Natural killer cell (primary cell): ENCODE data around the gene ZG16. TPM values are rescaled to one million over a fixed set of nuclear protein-coding genes. Genes with fewer than 3 reads are reported as not detected.

Source experiments
- ATAC-seq, 3 donors: fragments of 150-1000 bp in 2 of 3; fragments of 200-7000 bp in 1 of 3; cut with Tn5 transposase; 1 replicate in 1 of 3; 2 replicates in 2 of 3; pipeline ENCODE4 v1.10.0; 2021; ENCODE audit warnings: mild to moderate bottlenecking in 2 of 3, moderate library complexity in 2 of 3
- DNase-seq, 2 donors: peaks; one replicate each; pipeline versions ENCODE4 v3.0.0 to v3.0.0-alpha.2; 2013 to 2021; ENCODE audit warnings: mixed read lengths in 1 of 2
- H3K27ac ChIP-seq: one replicate; pipeline ENCODE4 v1.5.1; 2013; ENCODE audit warnings: mild to moderate bottlenecking, low read length
- H3K27me3 ChIP-seq: one replicate; pipeline ENCODE4 v1.6.1; 2013; ENCODE audit warnings: low read length; ENCODE audit not compliant: control insufficient read depth, insufficient read depth
- H3K36me3 ChIP-seq: one replicate; pipeline ENCODE4 v1.6.1; 2013; ENCODE audit warnings: low read length; ENCODE audit not compliant: control insufficient read depth, insufficient read depth
- H3K4me1 ChIP-seq: one replicate; pipeline ENCODE4 v1.6.1; 2013; ENCODE audit warnings: low read length; ENCODE audit not compliant: control insufficient read depth, insufficient read depth
- H3K4me3 ChIP-seq: one replicate; pipeline ENCODE4 v1.5.1; 2013; ENCODE audit warnings: low read length
- H3K9me3 ChIP-seq: one replicate; pipeline ENCODE4 v1.6.1; 2013; ENCODE audit warnings: low read length; ENCODE audit not compliant: control insufficient read depth, insufficient read depth
- H3K27ac Mint-ChIP-seq, 2 donors: one replicate each; pipeline ENCODE4 v1.8.0; 2022; ENCODE audit warnings: mild to moderate bottlenecking in 2 of 2, mixed read lengths in 2 of 2, moderate library complexity in 1 of 2
- H3K27me3 Mint-ChIP-seq, 2 donors: one replicate each; pipeline ENCODE4 v1.8.0; 2022; ENCODE audit warnings: low read depth in 2 of 2, mixed read lengths in 2 of 2
- H3K36me3 Mint-ChIP-seq: one replicate; pipeline ENCODE4 v1.8.0; 2022; ENCODE audit warnings: mixed read lengths
- H3K4me1 Mint-ChIP-seq, 2 donors: one replicate each; pipeline ENCODE4 v1.8.0; 2022; ENCODE audit warnings: mixed read lengths in 2 of 2
- H3K4me3 Mint-ChIP-seq: one replicate; pipeline ENCODE4 v1.8.0; 2022; ENCODE audit warnings: mild to moderate bottlenecking, moderate library complexity, mixed read lengths
- H3K9me3 Mint-ChIP-seq, 2 donors: one replicate each; pipeline ENCODE4 v1.8.0; 2022; ENCODE audit warnings: mixed read lengths in 2 of 2
- WGBS: methylation state at CpG from one replicate; pipeline ENCODE4 v1.1.7; 2013; ENCODE audit warnings: missing lambda C conversion rate; ENCODE audit not compliant: insufficient coverage; 5-methylcytosine and 5-hydroxymethylcytosine counted together
- intact Hi-C: fragments of 100-400 bp; cut with micrococcal nuclease; formaldehyde crosslinking; loops from one replicate; pipeline ENCODE4 v1.14.2; 2022
- total RNA-seq, 4 donors: library from RNA; stranded (reverse); fragments of 120-200 nt in 1 of 4; gene quantifications; one replicate each; pipeline versions ENCODE4 v1.2.3 to v1.2.4, GENCODE V29; 2013 to 2022
- TF ChIP-seq, protein P1 (sequence below): fragments of 200-600 bp; IDR thresholded peaks from one replicate; pipeline ENCODE4 v1.8.0; 2022; ENCODE audit warnings: antibody characterized with exemption

ZG16 gene
- total RNA-seq, 3 donors from 2014 or later (not counting 1 experiment from before 2014, with no cell fraction given) = not detected

- no peaks in the 10 kb centered on the region for H3K9me3 ChIP-seq
- DNase-seq = no peak
- no peak overlapping the region for H3K4me3 Mint-ChIP-seq
- no peaks in the 10 kb centered on the region for H3K36me3 Mint-ChIP-seq
- intact Hi-C loops = no loop called here
- H3K27me3 Mint-ChIP-seq = no peaks in the 10 kb centered on the region
- no peaks in the 10 kb centered on the region for H3K36me3 ChIP-seq
- no peak overlapping the region for H3K27ac ChIP-seq
- no peaks in the 10 kb centered on the region for H3K27me3 ChIP-seq
- TF ChIP-seq, protein P1, sequence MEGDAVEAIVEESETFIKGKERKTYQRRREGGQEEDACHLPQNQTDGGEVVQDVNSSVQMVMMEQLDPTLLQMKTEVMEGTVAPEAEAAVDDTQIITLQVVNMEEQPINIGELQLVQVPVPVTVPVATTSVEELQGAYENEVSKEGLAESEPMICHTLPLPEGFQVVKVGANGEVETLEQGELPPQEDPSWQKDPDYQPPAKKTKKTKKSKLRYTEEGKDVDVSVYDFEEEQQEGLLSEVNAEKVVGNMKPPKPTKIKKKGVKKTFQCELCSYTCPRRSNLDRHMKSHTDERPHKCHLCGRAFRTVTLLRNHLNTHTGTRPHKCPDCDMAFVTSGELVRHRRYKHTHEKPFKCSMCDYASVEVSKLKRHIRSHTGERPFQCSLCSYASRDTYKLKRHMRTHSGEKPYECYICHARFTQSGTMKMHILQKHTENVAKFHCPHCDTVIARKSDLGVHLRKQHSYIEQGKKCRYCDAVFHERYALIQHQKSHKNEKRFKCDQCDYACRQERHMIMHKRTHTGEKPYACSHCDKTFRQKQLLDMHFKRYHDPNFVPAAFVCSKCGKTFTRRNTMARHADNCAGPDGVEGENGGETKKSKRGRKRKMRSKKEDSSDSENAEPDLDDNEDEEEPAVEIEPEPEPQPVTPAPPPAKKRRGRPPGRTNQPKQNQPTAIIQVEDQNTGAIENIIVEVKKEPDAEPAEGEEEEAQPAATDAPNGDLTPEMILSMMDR = no peak
- WGBS = 100% methylated on average over 1 of the region's 1 CpG
- H3K4me1 ChIP-seq = peaks cover 68% of the 10 kb centered on the region
- peak overlapping the region in 1 of 2 donors; percentile 80 for H3K27ac Mint-ChIP-seq
- peaks cover 0 to 2% of the 10 kb centered on the region in 2 donors for H3K9me3 Mint-ChIP-seq
- H3K4me1 Mint-ChIP-seq = peaks cover 69 to 74% of the 10 kb centered on the region in 2 donors
- ATAC-seq = no peak
- H3K4me3 ChIP-seq = no peak overlapping the region
These were observed 43.3 kb upstream of the ZG16 start for GRCh38 chr16:29734786-29735185.

DNA sequence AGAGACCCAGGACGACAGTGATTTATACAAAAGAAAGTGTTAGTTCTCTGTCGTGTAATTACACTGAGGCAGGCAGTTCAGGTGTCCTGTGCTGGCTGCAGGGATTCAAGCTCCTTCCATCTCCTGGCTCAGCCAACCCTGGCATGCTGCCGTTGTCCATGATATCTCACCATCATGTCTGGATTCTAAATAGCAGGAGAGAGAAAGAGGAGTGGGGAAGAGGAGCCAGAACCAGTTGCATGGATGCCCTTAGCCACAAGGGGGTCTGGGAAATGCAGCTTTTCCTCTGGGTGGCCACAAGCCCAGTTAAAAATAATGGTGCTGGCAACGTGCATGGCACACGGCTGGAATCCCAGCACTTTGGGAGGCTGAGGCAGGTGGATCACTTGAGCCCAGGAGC lies 41.9 kb upstream of the ZG16 start:
- Histone ChIP-seq H3K9me3 (no peaks in the 10 kb centered on the region), H3K36me3 (peaks cover 3% of the 10 kb centered on the region), H3K27me3 (no peaks in the 10 kb centered on the region), H3K27ac (no peak overlapping the region), H3K4me3 (no peak overlapping the region), H3K4me1 (peaks cover 71% of the 10 kb centered on the region)
- Mint-ChIP-seq H3K27me3 (no peaks in the 10 kb centered on the region), H3K9me3 (peaks cover 0 to 2% of the 10 kb centered on the region in 2 donors), H3K4me3 (no peak overlapping the region), H3K27ac (peak overlapping the region; percentile 99), H3K36me3 (no peaks in the 10 kb centered on the region), H3K4me1 (peaks cover 78 to 81% of the 10 kb centered on the region in 2 donors)
- ATAC-seq (no peak), DNase-seq (no peak)
- 90% methylated on average over 5 of the region's 5 CpGs for WGBS
- TF ChIP-seq, protein P1 = no peak
- intact Hi-C loops = no loop called here

GRCh38 chr16:29736764-29737163 lies 41.3 kb upstream of the ZG16 start:
- no peaks in the 10 kb centered on the region for H3K9me3 ChIP-seq
- peak overlapping the region; percentile 46 for H3K4me3 Mint-ChIP-seq
- intact Hi-C loops = no loop called here
- no peak overlapping the region for H3K4me3 ChIP-seq
- ATAC-seq = no peak
- WGBS = 96% methylated on average over 6 of the region's 6 CpGs
- H3K27me3 ChIP-seq = no peaks in the 10 kb centered on the region
- no peaks in the 10 kb centered on the region for H3K27me3 Mint-ChIP-seq
- DNase-seq = no peak
- peaks cover 0 to 2% of the 10 kb centered on the region in 2 donors for H3K9me3 Mint-ChIP-seq
- H3K4me1 Mint-ChIP-seq = peaks cover 82 to 83% of the 10 kb centered on the region in 2 donors
- H3K4me1 ChIP-seq = peaks cover 71% of the 10 kb centered on the region
- TF ChIP-seq, protein P1 = no peak
- H3K27ac Mint-ChIP-seq = peak overlapping the region; percentile 99
- no peak overlapping the region for H3K27ac ChIP-seq
- H3K36me3 Mint-ChIP-seq = no peaks in the 10 kb centered on the region
- peaks cover 9% of the 10 kb centered on the region for H3K36me3 ChIP-seq

DNA sequence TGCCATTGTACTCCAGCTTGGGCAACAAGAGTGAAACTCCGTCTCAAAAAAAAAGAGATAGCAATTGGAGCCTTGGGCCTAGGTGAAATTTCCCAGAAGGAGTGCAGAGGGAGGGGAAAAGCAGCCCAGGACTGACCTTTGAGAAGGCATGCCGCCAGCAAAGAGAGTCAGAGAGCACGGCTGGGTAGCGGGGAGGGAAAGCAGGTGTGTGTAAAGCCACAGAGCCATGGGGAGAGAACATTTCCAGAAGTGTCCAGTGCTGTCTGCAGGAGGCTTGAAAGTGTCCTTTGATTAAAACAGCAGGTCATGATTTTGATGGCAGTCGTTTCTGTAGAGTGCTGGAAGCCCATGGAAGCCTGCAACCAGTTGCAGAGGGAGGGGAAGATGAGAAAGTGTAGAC lies 40.3 kb upstream of the ZG16 start:
- Histone ChIP-seq H3K4me1 (peaks cover 71% of the 10 kb centered on the region), H3K4me3 (no peak overlapping the region), H3K27me3 (no peaks in the 10 kb centered on the region), H3K27ac (peak overlapping the region; percentile 69), H3K9me3 (no peaks in the 10 kb centered on the region), H3K36me3 (peaks cover 16% of the 10 kb centered on the region)
- H3K27me3 Mint-ChIP-seq = no peaks in the 10 kb centered on the region
- peak overlapping the region; percentile 57 for H3K4me3 Mint-ChIP-seq
- H3K9me3 Mint-ChIP-seq = no peaks in the 10 kb centered on the region
- WGBS = 93% methylated on average over 5 of the region's 5 CpGs
- TF ChIP-seq, protein P1 = no peak
- intact Hi-C loops = loop anchor here (1.0 to 2.0 kb wide), 2 partner anchors 9 to 35 kb away; no protein-coding TSS in a partner anchor
- H3K36me3 Mint-ChIP-seq = no peaks in the 10 kb centered on the region
- peak overlapping the region; percentile 99 for H3K27ac Mint-ChIP-seq
- no peak for DNase-seq
- H3K4me1 Mint-ChIP-seq = peaks cover 77 to 85% of the 10 kb centered on the region in 2 donors
- ATAC-seq = no peak
